GM21526 (cell line): ENCODE measurements around the gene RTRAF.

Experiments
- ATAC-seq: cut with Tn5 transposase; IDR thresholded peaks from one replicate; pipeline ENCODE4 v1.9.1; 2021; ENCODE audit warnings: moderate library complexity; ENCODE audit not compliant: unreplicated experiment, low FRiP score

The RTRAF gene

DNA sequence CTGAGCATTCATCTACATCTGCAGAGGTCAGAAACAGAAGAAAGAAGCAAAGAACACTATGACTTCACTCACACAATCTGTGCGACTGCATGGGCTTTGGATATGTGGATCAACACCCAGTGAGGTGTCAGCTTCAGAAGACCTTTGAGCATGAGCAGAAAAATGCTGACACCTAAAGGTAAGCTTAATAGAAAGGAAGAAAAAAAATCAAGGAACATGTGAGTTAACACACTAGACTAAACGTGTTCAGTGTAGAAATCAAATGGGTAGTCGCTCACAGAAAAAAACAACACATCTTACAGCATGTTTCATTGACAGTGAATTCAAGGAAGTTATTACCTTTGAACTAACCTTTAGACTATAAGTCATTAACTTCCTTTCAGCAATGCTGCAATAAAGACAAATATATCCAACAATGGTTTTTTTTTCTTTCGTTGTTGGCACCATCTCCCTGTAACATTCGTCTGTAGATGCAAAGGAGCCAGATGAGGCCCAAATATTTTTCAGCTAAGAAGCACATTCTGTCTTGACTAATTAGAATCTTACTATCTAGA is 30.9 kb downstream of the RTRAF start:
- no peak for ATAC-seq

DNA sequence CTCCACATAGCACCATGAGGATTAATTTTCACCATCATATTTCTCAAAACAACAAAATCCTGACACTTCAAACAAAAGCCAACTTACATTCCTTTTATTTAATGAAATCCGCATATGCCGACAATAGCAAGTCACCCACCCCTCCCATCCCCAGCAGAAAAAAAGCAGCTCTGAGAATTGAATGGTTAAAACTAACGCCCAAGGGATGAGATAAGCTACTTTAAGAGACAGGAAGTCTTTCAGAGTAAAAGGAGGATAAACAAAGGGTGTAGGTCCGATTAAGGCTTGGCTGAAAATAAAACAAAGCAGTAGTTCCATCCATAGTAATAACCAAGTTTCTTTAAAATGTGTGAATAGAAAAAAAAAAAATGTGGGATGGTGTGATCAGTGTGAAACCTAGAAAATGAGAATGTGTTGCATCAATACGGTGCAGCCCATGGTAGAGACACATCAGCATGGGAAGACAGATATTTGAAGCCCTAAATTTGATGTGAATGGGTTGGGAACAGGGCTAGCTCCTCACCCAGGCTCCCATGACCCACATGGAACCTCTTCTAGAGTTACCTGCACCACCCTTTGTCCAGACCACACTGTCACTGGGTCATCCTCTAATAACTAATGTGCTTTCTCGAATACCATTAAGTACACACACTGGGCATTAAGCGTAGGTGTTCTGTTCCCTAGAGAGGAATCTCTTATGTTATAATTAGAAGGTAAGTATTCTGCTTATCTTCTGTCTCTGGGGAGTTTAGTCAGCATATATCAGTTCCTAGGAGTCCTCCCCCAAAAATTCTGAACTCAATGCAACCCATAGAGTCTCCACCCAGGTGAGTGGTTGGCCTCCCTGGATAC is 31.7 kb downstream of the RTRAF start:
- ATAC-seq = no peak

DNA sequence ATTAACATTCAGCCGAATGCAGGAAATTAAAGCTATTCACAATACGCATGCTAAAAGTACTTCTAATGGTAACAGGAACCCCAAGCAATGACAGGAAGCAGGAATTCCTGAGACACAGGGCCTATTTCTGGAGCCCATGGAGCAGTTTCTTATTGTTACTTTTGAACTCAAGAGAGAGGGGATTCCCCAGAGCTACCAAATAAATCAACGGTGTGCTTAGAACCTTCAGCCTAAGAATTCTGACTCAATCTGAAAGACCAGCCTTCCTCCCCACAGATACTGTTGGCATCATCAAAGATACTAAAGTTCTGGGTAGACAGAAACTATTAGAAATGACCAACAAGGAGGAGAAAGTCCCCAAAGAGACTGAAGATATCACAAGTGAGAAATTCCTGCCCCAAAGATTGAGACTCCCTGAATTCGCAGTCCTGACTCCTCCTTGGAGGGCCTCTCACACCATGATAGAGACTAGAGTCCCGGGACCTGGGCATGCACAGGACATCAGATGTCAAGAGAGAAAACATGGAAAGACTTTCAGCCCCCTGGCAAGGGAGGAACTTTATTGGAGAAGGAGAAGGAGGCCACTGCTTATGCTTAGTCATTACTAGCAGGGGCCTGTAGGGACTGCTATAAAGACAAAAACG is 32.7 kb downstream of the RTRAF start:
- ATAC-seq = peak; percentile 73

DNA sequence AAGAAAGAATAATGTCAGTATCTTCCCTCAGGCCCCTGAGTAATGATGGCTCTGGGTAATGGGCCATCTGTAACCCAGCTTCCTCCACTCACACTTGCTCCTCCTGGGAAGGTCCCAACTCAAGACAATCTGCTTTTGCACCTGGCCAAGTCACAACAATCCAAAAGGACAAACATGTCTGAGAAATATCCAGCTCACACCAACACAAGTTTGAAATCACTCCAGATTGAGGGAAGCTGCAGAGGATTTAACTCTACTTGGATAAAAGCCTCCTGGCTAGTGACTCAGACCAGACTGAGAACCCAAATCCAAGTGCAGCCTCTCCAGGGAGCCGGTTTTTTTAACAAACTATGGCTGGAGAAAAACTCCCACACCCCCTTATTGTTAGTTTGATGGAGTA is 34.2 kb downstream of the RTRAF start:
- ATAC-seq = no peak

DNA sequence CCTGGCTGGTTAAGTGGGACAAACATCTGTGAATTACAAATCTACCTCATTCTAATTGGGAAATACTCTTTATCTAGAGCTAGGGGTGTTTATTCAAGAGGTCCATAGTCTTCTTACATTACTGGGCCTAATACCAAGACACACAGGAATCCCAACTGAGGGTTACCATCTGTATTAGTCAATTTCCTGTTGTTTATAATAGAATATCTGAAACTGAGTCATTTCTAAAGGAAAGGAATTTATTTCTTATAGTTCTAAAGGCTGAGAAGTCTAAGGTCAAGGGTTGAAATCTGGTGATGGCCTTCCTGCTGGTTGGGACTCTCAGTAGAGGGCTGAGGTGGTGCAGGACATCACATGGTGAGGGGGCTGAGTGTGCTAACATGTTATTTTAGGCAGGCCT is 36.0 kb downstream of the RTRAF start:
- ATAC-seq = no peak

DNA sequence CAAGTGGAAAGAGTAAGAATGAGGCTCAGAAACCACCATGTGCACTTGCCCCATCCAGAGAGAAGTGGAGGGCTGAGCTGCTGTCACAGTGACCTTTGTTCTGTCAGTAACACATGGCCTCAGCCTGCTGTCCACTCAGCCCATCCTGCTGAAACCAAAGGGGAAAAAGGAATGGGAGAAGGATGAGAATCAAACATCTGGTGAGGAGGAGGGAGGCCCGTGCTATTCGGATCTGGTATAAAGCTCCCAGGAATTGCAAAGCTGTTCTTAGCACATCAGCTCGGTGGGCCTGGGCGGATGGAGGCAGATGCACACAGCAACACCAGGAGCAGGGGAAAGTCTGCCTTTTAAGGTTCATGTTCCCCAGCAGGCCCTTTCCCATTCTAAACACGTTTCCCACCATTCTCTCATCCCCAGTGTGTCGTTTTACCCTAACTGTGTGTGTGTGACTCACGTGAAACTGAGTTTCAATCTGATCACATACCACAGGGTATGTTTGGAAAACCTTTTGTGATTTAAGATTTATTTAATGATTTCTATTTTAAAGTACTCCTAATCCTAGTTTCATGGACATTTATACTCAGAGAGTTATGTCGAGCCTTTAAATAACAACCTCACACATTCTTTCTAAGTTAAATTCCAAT is 36.8 kb downstream of the RTRAF start:
- ATAC-seq = no peak

DNA sequence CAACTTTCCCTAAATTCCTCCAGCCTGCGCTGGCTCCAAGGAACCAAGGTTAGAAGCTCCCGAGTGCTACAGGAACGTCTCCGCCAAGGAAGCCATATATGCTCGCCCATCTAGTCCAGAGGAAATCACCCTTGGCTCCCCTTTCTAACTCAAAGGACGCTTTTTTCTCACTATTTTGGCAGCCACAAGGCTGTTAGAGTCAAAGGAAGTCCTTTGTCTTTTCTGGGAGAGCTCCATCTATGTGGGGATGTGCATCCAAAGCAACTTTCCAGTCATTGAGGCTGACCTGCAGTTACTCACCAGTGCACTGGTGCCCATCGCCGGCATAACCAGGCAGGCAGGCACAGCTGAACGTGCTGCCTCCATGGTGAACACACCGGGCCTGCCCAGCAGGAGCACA is 37.6 kb downstream of the RTRAF start:
- ATAC-seq = no peak

DNA sequence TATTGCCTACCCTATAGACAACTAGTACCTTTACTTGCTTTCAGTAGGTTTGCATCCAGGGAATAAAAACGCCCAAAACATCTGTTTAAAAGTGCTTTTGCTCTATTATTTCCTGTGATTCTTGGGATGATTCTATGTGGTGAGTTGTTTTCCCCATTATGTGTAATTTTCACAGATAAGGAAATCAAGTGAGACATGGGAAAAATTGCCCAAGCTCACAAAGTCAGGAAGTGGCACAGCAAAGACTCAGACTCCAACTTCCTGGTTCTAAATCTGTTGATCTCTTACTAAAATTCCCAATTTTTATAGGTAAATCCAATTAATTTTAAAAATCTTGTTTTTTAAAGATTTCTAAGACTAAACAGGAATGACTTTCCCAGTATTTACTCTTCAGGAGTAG is 40.5 kb downstream of the RTRAF start:
- ATAC-seq = no peak

DNA sequence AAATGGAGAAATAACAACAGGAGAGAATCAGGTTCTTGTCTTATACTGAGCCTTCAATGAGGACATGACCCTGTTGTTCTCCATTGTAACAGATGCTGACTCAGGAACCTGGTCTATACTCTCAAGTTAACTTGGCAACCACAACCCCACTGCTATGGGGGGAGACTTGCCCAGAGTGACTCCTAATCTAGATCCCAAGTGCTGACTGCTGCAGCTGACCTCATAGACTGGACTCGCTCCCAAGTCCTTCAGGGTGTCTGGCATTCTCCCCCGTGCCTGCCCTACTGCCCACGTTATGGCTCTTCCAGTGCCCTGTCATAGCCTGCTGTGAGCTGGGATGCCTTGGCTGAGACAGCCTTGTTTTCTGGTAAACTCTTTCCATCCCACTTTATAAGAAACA is 42.4 kb downstream of the RTRAF start:
- no peak for ATAC-seq

DNA sequence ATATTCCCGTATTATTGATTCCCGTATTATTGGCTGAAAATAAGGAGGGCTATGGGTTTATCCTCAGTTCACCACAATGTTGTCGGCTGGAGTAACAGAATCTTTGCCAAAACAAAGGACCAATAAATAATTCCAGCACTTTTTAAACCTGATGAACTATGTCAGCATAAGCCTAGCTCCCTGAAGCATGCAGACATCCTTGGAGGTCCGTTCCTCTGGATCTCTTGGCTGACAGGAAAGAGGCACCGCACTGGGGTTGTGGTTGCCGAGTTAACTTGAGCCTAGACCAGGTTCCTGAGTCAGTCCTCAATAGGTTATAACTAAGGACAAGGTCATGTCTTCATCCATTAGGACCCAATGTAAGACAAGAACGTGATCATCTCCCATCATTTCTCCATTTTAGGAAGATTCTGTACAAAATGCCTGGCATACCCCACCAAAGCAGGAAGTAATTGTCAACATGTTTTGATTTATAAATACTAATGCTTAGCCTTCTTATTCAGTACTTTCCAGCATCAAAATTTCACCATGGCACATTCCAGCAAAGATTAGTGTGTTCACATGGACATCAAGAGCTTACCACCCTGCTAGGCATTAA is 43.0 kb downstream of the RTRAF start:
- ATAC-seq = no peak

DNA sequence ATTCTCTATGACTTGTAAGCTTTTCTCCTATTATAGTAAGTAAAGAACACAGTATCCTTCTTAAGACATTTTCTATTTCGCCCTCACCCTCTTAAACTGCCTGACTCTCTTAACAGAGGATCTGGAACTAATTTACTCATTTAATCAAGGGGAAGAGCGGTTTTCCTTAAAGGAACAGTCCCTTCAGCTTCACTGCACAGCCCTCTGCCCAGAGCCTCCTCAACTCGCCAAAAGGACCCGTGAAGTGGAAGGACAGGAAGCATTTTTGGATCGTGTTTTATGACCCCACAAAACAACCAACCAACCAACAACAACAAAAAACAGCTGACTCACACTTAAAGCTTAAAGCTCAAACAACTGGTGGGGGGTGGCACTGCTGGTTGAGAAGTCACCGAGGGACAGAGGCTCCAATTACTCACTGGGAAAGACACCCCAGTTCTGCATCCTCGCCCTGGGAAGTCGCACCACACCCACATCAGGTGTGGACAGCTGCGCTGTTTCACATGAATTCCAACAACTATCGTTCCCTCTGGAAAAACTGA is 43.8 kb downstream of the RTRAF start:
- ATAC-seq = no peak

DNA sequence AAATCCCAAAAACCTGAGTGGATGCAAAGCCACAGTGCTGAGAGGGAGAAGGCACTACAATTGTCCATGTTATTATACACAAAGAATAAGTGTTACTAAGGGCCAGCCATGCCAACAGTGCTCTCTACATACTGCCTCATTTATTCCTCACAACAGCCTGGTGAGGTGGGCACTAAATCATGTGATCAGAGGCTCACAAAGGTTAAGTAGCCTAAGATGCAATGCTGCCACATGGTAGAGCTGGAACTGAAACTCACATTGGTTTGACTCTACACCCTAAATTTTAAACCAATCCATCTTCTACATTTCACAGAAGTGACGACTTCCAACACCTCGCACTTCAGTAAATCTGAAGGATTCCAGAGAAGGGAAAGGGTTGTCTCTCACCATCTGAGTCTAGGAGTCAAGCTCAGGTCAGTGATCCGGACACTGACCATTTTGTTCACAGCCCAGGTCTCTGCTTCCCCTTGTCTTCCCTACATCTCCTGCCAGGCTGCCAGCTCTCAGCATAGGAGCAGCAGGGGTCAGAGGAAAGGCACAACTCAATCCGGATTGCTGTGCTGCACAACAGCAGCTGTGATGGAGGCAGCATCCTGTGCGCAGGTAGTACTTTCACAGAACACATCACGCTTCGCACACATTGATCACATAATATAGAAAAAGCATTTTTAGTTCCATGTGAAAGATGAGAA is 49.9 kb downstream of the RTRAF start:
- no peak for ATAC-seq

DNA sequence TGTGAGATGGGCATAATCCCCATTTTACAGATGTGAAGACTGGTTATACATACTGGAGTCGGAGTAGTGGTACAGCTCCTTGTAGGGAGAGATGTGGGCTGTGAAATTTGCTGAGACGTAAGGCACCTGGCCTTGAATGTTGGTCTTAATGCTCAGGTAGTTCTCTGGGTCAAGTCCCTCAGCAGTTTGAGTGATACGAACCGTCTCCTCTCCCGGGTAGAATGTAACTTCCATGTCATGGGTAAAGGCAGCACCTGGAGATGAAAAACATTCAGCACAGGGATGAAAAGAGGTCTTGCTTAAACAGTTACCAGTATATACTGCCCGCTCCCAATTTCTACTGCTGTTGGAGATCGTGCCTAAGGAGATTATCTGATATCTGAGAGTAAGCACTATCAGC is 51.3 kb downstream of the RTRAF start:
- ATAC-seq = no peak

DNA sequence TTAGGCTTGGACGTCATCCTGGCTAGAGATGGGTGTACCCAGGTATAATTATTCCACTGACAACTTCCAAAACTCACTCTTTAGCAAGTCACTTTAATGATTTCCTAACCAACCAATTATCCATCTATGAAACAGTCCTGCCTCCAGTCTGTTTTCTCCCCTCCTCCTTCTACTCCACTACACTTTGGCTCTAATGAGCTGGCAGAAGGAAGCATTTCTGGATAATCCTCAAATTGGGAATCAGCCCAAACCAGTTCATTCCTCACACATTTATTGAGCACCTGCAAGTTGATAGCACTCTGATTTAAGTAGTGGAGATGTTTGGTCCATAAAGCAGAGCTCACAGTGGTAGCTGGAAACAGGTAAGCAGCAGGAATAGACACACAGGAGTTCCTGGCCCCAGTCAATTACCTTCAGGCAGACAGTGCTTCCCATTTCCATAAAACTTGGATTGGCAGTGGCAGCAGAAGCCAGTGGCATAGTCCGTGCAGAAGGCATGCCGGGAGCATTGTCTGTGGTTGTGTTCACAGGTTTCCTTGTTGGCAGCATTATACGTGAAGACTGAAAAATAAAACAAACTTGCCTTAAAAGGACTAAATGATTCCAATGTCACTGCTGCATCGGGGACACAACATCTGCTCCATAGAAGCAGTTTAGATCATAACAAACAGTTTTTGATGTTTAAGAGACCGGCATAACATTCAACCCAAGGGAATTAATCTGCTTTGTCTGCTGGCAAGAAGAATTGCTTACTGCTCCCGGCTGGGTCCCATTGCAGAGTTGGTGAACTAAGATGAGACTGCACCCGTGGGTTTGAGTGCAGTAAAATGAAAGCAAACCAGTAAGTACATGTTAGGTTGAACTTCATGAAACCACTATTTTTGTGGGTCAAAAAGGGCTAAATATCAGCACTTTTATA is 53.3 kb downstream of the RTRAF start:
- no peak for ATAC-seq

DNA sequence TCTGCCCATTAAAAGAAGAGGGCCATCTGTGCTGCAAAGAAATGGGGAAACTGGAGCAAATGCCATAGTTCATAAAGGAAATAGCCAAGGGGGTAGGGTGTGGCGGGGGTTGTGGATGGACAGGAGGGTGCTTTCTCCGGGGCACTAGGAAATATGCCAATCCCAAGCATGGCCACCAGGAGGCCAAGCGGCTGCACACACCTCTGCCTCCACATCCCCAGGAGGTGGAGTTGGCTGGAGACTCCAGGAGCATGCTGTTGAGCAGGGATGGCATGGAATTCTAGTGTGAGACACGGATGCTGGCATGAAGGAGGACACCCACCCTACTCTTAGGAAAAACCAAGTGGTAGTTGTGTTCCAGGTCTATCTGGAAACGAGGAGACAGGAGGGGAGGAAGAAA is 54.3 kb downstream of the RTRAF start:
- no peak for ATAC-seq

DNA sequence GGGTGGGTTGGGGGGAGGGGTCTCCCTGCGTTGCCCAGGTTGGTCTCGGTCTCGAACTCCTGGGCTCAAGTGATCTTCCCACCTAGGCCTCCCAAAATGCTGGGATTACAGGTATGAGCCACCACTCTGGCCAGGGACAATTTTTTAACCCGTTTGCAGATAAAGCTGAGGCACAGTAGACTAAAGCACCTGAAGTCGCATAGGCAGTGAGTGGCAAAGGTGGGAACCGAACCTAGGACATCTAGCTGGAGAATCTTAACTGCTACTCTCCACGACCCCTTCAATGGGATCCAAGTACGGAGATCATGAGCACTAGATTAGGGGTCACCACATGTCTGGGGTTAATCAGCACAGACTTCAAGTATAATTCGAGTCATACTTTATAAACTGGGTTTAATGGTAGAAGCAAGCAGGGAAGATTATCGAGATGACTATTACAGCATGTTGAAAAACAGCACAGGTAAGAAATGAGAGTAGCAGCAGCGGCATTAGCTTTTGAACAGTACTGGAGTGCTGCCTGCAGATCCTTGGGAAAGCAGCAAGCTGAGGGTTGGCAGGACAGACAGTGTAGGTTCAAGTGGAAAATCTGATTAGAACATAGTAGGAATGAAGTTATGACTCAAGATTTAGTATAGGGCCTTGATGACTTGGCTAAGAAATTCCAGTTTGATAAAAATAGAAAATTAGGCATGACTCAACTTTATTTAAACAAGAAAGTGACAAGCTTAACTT is 55.6 kb downstream of the RTRAF start:
- no peak for ATAC-seq

DNA sequence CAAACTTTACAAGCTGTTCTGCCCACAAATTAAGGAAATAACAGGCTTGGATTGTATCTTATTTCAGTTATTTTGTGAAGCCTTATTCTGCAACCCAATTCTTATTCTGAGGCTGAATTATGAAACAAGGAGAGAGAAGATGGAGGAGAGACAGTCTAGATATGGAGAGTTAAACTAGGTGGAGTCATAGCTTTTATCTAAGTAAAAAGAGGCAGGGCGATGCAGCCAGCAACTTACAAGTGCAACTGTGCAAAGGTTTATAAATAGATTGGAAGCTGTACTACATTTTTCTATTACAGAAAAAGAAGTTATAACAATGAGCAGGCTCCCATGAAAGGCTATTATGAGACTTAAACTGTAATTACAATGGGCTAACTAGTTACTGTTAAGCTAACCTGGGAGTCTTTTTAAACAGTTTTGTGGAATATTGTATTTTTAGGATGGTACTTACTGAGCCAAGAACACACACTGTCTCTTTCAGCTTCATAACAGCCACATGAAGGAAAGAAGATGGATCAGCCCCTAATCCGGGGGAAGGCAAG is 57.1 kb downstream of the RTRAF start:
- no peak for ATAC-seq

DNA sequence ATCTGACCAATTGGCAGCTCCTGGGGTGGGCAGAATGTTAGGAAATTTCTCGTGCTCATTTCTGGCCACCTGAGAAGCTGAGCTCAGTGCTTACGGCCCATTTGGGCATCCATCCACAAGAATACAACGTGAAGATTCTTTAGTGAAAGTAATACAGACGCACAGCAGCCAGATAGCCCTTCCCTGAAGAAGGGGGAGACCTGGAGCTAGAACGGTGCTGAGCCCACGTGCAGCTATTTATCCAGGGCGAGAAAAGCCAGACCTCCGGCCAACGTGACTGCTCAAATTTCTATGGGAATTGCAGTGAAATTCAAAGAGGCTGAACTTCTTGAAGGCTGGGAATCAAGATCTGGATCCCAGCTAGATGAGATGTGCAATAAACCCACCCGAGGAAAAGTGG is 58.8 kb downstream of the RTRAF start:
- no peak for ATAC-seq
